ENCODE measurements around the gene ZNF488.

Gene ZNF488

GRCh38 chr10:47420305-47421056 lies 36.4 kb upstream of the ZNF488 start:
- no peak for TF ChIP-seq TAF1 (IDR thresholded peaks at IDR 0.05; ENCODE audit: borderline replicate concordance, insufficient read depth, low read length)
- no peak for TF ChIP-seq POLR2AphosphoS5 (IDR thresholded peaks at IDR 0.05; ENCODE audit: low read depth, low read length)
- no peak for TF ChIP-seq FOXP2 (optimal IDR thresholded peaks at IDR 0.05; ENCODE audit: borderline replicate concordance, extremely low read depth, extremely low read length, insufficient read depth)
- no peak for TF ChIP-seq SIN3A (IDR thresholded peaks at IDR 0.05; ENCODE audit: borderline replicate concordance, insufficient read depth, low read length)

- TF ChIP-seq REST (IDR thresholded peaks at IDR 0.05; ENCODE audit: insufficient read depth in 1 of 2, low read depth in 2 of 2, low read length in 2 of 2) (no peak), FOXP2 (optimal IDR thresholded peaks at IDR 0.05; ENCODE audit: borderline replicate concordance, extremely low read depth, extremely low read length, insufficient read depth) (no peak), POLR2AphosphoS5 (IDR thresholded peaks at IDR 0.05; ENCODE audit: low read depth, low read length) (no peak), TAF1 (IDR thresholded peaks at IDR 0.05; ENCODE audit: borderline replicate concordance, insufficient read depth, low read length) (no peak), SIN3A (IDR thresholded peaks at IDR 0.05; ENCODE audit: borderline replicate concordance, insufficient read depth, low read length) (no peak)
Observed at GRCh38 chr10:47419421-47419820, 35.3 kb upstream of the ZNF488 start.

GRCh38 chr10:47418966-47419365 lies 34.9 kb upstream of the ZNF488 start:
- TF ChIP-seq FOXP2 (optimal IDR thresholded peaks at IDR 0.05; ENCODE audit: borderline replicate concordance, extremely low read depth, extremely low read length, insufficient read depth): no peak
- no peak for TF ChIP-seq REST (IDR thresholded peaks at IDR 0.05; ENCODE audit: insufficient read depth in 1 of 2, low read depth in 2 of 2, low read length in 2 of 2)
- TF ChIP-seq TAF1 (IDR thresholded peaks at IDR 0.05; ENCODE audit: borderline replicate concordance, insufficient read depth, low read length): no peak
- no peak for TF ChIP-seq POLR2AphosphoS5 (IDR thresholded peaks at IDR 0.05; ENCODE audit: low read depth, low read length)
- no peak for TF ChIP-seq SIN3A (IDR thresholded peaks at IDR 0.05; ENCODE audit: borderline replicate concordance, insufficient read depth, low read length)

DNA sequence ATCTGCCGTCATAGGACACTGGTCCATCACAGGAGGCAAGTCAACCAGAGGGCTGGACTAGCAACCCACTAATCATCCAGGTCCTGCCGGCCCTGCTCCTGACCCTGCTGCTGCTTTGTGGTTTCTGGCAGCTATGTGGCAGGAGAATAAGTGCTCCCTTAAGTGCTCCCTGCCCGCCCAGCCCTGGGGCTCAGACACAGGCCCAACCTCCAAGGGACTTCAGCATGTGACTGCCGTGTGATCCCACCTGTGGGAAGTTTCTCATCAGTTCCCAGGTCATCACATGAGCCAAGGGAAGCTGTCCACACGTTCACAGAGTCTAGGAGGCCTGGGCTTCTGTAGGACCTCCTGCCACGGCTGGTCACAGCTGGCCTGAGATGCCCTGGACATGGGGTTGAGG lies 34.2 kb upstream of the ZNF488 start:
- TF ChIP-seq FOXP2 (optimal IDR thresholded peaks at IDR 0.05; ENCODE audit: borderline replicate concordance, extremely low read depth, extremely low read length, insufficient read depth) (no peak), SIN3A (IDR thresholded peaks at IDR 0.05; ENCODE audit: borderline replicate concordance, insufficient read depth, low read length) (no peak), REST (IDR thresholded peaks at IDR 0.05; ENCODE audit: insufficient read depth in 1 of 2, low read depth in 2 of 2, low read length in 2 of 2) (no peak), TAF1 (IDR thresholded peaks at IDR 0.05; ENCODE audit: borderline replicate concordance, insufficient read depth, low read length) (no peak), POLR2AphosphoS5 (IDR thresholded peaks at IDR 0.05; ENCODE audit: low read depth, low read length) (no peak)

GRCh38 chr10:47415520-47416304 lies 31.6 kb upstream of the ZNF488 start:
- TF ChIP-seq TAF1 (IDR thresholded peaks at IDR 0.05; ENCODE audit: borderline replicate concordance, insufficient read depth, low read length) (no peak), POLR2AphosphoS5 (IDR thresholded peaks at IDR 0.05; ENCODE audit: low read depth, low read length) (no peak), FOXP2 (optimal IDR thresholded peaks at IDR 0.05; ENCODE audit: borderline replicate concordance, extremely low read depth, extremely low read length, insufficient read depth) (no peak), REST (IDR thresholded peaks at IDR 0.05; ENCODE audit: insufficient read depth in 1 of 2, low read depth in 2 of 2, low read length in 2 of 2) (no peak), SIN3A (IDR thresholded peaks at IDR 0.05; ENCODE audit: borderline replicate concordance, insufficient read depth, low read length) (no peak)
